C4-2B (cell line): ENCODE results near the gene DSCAM.

Experiments
- CTCF ChIP-seq: fragments of 450-650 bp; conservative IDR thresholded peaks from 2 replicates; pipeline ENCODE4 v1.5.1; 2017; ENCODE audit warnings: mild to moderate bottlenecking
- ZFX ChIP-seq: fragments of 450-650 bp; IDR thresholded peaks from 2 replicates; pipeline ENCODE4 v1.6.1; 2017

GRCh38 chr21:40333731-40334130 lies 513.2 kb downstream of the DSCAM start:
- TF ChIP-seq CTCF (no peak), ZFX (no peak)
